Activated CD8-positive, alpha-beta memory T cell treated with anti-CD3 and anti-CD28 coated beads for 4 hours (primary cell): Measurements from ENCODE around the gene PER1.
"Not testable (repeated sequence)": the region's sequence is repeated elsewhere in the genome, so short reads cannot be mapped to it uniquely, and the experiment has no call there.

ENCODE experiments used
- DNase-seq, 2 donors: peaks; one replicate each; pipeline ENCODE4 v3.0.0-alpha.2; 2020; ENCODE audit warnings: low read depth in 2 of 2

Gene PER1

DNA sequence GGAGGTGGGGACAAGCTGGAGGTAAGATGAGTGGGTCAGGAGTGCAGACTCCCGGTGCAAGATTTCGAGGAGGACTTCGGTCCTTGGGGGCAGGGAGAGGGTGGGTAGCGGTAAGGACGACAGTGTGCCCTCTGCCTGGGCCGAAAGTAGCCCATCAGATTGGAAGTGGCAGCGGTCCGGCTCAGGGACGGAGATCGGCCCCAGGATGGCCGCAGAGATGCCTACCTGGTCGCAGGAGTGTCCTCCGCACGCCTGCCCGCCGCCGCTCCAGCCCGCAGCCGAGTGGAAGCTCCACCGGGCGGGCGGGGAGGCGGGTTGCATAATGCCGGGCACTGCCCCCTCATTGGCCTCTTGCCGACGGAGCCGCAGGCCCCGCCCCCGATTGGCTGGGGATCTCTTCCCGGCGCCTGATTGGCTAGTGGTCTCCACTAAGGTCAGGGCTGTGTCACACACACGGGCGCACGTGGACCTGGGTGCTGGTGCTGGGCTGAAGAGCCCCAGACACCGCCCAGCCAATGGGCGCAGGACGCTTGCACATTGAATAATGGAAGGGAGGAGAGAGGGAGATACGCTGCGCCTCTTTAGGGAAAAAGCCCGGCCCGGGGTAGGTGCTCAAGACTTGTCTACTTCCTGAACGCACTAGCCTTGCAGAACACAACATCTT, at the start of gene PER1:
PER1 (minus strand) TSS at position 293 of the 664 bp plus-strand sequence. CDS start 1,698 bp downstream, outside the sequence.
- peak; percentile 71 to 73 for DNase-seq

GRCh38 chr17:8192070-8192815, 40.0 kb upstream of the PER1 start:
- no peak for DNase-seq

DNA sequence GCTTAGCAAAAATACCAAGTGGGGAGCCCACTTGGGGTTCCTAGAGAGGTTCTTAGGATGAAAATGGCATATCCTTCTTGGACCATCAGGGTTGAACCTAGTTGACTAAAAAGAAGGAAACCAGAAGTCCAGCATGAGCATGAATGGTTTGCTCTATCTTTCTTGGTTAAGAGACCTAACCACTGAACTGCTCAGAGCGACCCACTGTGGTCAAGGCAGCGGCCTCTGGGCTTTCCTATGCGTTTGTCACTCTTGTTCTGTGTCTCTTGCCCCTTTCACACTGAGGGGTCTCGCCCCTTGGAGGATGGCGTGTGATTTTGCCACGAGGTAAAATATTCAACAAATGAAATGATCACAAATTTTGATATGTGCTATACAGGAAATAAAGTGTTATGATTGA, 38.3 kb upstream of the PER1 start:
- DNase-seq: no peak

- peak; percentile 90 to 94 for DNase-seq
Observed at GRCh38 chr17:8189711-8190477, 37.7 kb upstream of the PER1 start, which contains the start of gene BORCS6. TSS of gene BORCS6 (minus strand) at chr17:8190180. CDS start at chr17:8190140, 40 bp downstream.

GRCh38 chr17:8189041-8189710, 37.0 kb upstream of the PER1 start:
- no peak for DNase-seq

DNA sequence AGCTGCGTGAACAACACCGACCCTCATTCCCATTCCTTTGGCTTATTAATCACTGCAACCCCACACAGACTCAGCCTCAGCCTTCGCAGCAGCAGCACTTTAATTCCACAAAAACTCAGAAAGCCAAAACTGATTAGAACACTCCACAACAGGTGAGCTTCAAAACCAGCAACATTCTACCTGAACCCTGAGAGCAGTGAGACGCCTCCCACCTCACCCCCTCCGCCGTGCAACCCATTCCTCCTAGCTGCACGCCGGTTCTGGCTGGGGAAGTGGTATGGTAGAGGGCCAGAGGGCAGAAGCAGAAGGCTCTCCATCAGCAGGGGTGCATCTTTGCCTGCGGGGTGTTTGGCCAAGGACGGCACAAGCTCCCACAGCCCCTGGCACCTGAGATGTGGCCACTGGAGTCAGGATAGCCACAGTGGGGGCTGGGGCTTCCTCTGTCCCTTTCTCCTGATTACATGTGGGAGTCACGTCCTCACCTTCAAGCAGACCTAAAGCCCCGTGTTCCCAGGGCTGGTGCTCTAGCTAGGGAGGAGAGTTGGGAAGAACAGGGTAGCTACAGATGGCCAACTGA, 36.1 kb upstream of the PER1 start:
- no peak for DNase-seq

DNA sequence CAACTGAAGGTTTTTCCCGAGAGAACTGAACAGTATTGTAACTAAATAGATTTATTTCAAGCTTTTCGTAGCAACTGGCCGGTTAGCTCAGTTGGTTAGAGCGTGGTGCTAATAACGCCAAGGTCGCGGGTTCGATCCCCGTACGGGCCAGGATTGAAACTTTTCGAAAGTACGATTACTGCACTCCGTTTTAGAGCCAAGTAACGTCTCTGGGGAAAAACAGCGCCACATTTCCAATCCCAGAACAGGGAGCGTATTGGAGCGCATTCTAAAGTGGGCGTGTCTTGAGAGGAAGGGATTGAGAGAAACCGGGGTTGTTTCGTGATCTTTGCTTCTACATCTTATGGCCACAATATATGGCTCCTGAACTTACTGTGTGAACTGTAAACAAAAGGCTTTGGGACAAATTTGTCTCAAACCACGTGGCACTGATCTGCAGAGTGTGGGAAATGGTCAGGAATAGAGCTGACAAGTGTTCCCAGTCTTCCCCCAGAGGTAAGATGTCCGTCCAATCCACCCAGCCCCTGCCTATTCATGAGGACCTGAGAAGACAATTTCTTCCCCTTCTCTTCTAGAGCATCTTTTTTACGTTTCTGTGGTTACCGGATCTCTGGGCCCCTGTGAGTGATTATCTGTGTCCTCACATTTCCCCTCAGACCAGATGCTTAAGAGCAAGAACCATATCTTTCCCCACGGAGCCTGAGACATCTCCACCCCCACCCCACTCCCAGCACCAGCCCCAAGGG, 35.5 kb upstream of the PER1 start:
- DNase-seq: peak; percentile 83 to 87

DNA sequence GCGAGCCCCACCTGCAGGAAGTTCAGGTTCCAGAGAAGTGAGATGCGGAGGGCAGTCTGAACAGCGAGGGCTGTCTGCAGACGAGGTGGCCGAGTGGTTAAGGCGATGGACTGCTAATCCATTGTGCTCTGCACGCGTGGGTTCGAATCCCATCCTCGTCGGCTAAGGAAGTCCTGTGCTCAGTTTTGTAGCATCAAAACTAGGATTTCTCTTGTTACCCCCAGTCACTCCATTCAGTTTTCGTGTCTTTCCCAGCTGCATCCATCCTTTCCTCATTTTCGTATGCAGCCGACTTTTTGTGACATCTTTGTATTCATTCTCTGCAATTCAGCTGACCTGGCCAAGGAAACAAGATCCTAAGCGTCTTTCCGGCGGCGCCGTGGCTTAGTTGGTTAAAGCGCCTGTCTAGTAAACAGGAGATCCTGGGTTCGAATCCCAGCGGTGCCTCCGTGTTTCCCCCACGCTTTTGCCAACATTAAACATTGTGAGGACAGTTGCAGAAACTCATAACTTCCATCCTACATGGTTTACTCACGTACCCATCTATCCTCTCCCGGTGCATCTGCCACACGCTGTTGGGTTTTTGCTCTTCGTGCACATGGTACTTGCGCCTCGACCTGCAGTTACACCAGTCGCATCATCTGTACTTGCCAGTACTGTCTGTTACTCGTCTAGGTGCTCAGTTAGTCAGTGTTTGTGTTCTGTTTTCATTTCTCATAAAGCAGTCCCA, 34.7 kb upstream of the PER1 start:
- peak; percentile 86 for DNase-seq

DNA sequence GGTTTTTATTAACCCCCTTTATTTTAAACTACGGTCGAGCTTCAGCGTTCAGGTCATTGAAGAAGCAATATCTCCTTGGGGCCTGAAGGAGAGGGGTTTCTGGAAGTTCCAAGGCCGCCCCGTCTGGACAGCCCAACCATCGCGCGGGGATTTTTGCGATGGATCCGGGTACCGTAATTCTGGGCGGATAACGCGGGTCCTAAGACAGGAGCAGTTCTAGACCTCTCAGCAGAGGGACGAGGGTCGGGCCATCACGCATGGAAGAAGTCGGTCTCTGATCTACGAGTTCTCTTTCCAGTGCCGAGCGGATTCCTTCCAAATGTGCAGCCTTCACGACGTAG, 34.2 kb upstream of the PER1 start:
- DNase-seq: no peak

- DNase-seq: peak; percentile 81 to 90
Observed at GRCh38 chr17:8185582-8186445, 33.6 kb upstream of the PER1 start.

- no peak for DNase-seq
Observed at GRCh38 chr17:8176998-8177731, 25.0 kb upstream of the PER1 start.

DNA sequence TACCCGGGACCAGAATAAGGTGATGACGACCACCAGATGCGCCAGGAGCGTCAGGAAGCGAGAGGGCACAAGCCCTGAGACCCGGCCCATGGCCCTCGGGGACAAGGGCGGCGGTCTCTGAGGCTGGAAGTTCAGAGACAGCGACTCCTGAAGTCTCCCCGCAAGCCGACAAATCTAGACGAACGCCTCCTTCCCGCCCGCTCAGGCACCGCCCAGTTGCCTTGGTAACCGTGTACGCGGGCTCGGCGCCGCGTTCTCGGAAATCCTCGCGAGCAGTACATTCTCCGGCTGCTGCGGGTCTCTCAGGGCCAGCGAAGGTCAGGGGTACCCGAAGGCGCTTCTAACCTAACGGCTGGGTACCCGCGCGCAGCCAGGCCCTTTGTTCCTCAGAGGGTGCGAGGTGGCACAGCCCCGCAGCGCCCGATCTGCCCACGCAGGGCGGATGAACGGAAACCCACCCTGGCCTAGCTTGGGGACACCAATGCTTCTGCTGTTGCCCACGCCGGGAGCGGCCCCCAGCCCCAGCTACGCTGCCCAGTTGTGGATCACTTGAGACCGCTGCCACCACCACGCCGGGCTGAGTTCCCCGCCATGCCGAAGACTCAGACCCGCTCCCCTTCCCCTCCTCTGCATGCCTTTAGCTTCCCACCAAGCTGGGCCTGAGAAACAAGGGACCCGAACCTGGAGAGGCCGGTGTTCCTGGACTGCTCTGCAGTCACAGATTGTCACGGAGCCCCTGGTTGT, 24.2 kb upstream of the PER1 start, which contains the start of gene TMEM107:
TMEM107 (minus strand) TSS at position 184 of the 744 bp plus-strand sequence; CDS start at position 90, 94 bp downstream.
- DNase-seq: peak; percentile 58 to 74

DNA sequence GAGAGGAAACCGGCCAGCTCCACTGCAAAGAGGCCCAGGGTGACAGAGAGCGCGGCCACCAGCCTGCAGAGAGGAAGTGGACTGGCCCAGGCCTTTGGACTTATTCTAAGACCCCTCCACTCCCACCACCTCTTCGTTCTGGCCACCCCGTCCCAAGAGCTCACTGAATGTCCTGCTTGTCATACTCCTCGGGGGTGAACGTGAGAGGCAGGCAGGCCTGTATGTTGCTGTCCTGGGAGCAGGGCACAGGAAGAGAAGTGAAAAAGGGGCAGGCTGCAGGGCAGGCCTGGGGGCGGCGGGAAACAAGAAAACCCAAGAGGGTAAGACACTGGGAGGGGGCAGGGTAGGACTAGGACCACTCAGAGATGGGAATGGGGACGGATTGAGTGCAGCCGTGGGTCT, 23.6 kb upstream of the PER1 start:
- no peak for DNase-seq

- DNase-seq: no peak
Observed at GRCh38 chr17:8173871-8174322, 21.7 kb upstream of the PER1 start.

- peak; percentile 66 to 79 for DNase-seq
Observed at GRCh38 chr17:8173056-8173870, 21.1 kb upstream of the PER1 start.

GRCh38 chr17:8170186-8170585, 18.0 kb upstream of the PER1 start:
- not testable (repeated sequence) for DNase-seq

DNA sequence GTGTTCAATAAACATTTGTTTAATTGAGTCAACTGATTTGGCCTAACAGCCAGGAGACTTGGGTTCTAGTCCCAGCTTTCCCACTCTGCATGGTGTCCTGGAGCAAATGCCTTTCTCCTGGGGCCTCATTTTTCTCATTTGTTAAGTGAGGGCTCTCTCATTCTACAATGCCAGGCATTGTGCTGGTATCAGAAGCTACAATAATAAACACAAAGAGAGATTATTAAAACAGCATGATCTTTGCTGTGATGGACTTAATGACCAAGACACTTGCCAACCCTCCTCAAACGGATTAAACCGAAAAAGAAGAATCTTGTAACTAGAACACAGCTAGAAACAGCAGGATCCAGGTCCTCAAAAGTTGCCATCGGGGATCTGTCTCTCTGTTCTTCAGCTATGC, 15.3 kb upstream of the PER1 start:
- DNase-seq: no peak
